Natural killer cell (primary cell): ENCODE data around the gene CMBL. TPM values are rescaled to one million over a fixed set of nuclear protein-coding genes. Genes with fewer than 3 reads are reported as not detected.

ENCODE experiments used
- ATAC-seq, 3 donors: fragments of 150-1000 bp in 2 of 3; fragments of 200-7000 bp in 1 of 3; cut with Tn5 transposase; 1 replicate in 1 of 3; 2 replicates in 2 of 3; pipeline ENCODE4 v1.10.0; 2021; ENCODE audit warnings: mild to moderate bottlenecking in 2 of 3, moderate library complexity in 2 of 3
- DNase-seq, 2 donors: peaks; one replicate each; pipeline versions ENCODE4 v3.0.0 to v3.0.0-alpha.2; 2013 to 2021; ENCODE audit warnings: mixed read lengths in 1 of 2
- H3K27ac ChIP-seq: one replicate; pipeline ENCODE4 v1.5.1; 2013; ENCODE audit warnings: mild to moderate bottlenecking, low read length
- H3K27me3 ChIP-seq: one replicate; pipeline ENCODE4 v1.6.1; 2013; ENCODE audit warnings: low read length; ENCODE audit not compliant: control insufficient read depth, insufficient read depth
- H3K36me3 ChIP-seq: one replicate; pipeline ENCODE4 v1.6.1; 2013; ENCODE audit warnings: low read length; ENCODE audit not compliant: control insufficient read depth, insufficient read depth
- H3K4me1 ChIP-seq: one replicate; pipeline ENCODE4 v1.6.1; 2013; ENCODE audit warnings: low read length; ENCODE audit not compliant: control insufficient read depth, insufficient read depth
- H3K4me3 ChIP-seq: one replicate; pipeline ENCODE4 v1.5.1; 2013; ENCODE audit warnings: low read length
- H3K9me3 ChIP-seq: one replicate; pipeline ENCODE4 v1.6.1; 2013; ENCODE audit warnings: low read length; ENCODE audit not compliant: control insufficient read depth, insufficient read depth
- H3K27ac Mint-ChIP-seq, 2 donors: one replicate each; pipeline ENCODE4 v1.8.0; 2022; ENCODE audit warnings: mild to moderate bottlenecking in 2 of 2, mixed read lengths in 2 of 2, moderate library complexity in 1 of 2
- H3K27me3 Mint-ChIP-seq, 2 donors: one replicate each; pipeline ENCODE4 v1.8.0; 2022; ENCODE audit warnings: low read depth in 2 of 2, mixed read lengths in 2 of 2
- H3K36me3 Mint-ChIP-seq: one replicate; pipeline ENCODE4 v1.8.0; 2022; ENCODE audit warnings: mixed read lengths
- H3K4me1 Mint-ChIP-seq, 2 donors: one replicate each; pipeline ENCODE4 v1.8.0; 2022; ENCODE audit warnings: mixed read lengths in 2 of 2
- H3K4me3 Mint-ChIP-seq: one replicate; pipeline ENCODE4 v1.8.0; 2022; ENCODE audit warnings: mild to moderate bottlenecking, moderate library complexity, mixed read lengths
- H3K9me3 Mint-ChIP-seq, 2 donors: one replicate each; pipeline ENCODE4 v1.8.0; 2022; ENCODE audit warnings: mixed read lengths in 2 of 2
- WGBS: methylation state at CpG from one replicate; pipeline ENCODE4 v1.1.7; 2013; ENCODE audit warnings: missing lambda C conversion rate; ENCODE audit not compliant: insufficient coverage; 5-methylcytosine and 5-hydroxymethylcytosine counted together
- intact Hi-C: fragments of 100-400 bp; cut with micrococcal nuclease; formaldehyde crosslinking; loops from one replicate; pipeline ENCODE4 v1.14.2; 2022
- total RNA-seq, 4 donors: library from RNA; stranded (reverse); fragments of 120-200 nt in 1 of 4; gene quantifications; one replicate each; pipeline versions ENCODE4 v1.2.3 to v1.2.4, GENCODE V29; 2013 to 2022
- TF ChIP-seq, protein P1 (sequence below): fragments of 200-600 bp; IDR thresholded peaks from one replicate; pipeline ENCODE4 v1.8.0; 2022; ENCODE audit warnings: antibody characterized with exemption

The CMBL gene
- total RNA-seq, 3 donors from 2014 or later (not counting 1 experiment from before 2014, with no cell fraction given) = 0.45 to 1.0 TPM; not detected in 1

DNA sequence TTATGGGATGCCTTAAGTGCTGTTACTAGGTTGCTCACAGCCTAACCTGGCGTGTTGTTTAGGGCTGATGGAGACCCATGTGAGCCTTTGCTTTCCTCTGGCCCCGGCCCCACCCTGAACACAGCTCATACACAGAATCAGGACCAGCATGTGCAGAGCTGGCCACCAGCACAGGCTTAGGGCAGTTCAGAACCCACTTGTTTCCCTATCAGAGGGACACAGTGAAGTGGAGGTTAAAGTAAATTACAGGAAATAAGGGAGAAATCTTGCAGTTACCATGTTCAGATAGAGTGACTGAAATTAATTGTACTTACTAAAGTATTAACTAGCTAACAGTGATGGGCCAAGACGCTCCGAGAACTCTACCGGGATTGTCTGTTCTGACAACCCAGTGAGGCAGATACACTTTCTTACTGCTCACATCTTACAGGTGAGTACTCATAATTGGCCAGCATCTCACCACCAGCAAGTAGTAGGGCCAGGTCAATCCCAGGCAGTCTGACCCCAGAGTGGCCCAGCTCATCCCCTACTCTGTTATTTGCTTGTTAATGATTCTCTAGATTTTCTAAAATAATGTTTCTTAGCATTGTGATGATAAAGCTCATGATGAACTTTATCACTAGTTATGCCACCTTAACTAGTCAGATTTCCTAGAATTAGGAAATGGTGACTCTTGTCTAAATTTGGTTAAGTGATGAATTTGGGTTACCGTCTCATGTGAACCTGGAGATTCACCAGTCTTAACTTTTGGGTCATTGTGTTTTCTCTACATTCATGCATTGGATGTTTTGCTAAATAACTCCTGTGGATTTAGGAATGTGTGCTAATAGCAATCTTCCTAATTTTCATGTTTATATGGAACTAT, 42.2 kb downstream of the CMBL start:
- no peaks in the 10 kb centered on the region for H3K9me3 ChIP-seq
- H3K9me3 Mint-ChIP-seq = no peaks in the 10 kb centered on the region
- 62% methylated on average over 6 of the region's 6 CpGs for WGBS
- no peaks in the 10 kb centered on the region for H3K27me3 Mint-ChIP-seq
- H3K27ac ChIP-seq = no peak overlapping the region
- TF ChIP-seq, protein P1, sequence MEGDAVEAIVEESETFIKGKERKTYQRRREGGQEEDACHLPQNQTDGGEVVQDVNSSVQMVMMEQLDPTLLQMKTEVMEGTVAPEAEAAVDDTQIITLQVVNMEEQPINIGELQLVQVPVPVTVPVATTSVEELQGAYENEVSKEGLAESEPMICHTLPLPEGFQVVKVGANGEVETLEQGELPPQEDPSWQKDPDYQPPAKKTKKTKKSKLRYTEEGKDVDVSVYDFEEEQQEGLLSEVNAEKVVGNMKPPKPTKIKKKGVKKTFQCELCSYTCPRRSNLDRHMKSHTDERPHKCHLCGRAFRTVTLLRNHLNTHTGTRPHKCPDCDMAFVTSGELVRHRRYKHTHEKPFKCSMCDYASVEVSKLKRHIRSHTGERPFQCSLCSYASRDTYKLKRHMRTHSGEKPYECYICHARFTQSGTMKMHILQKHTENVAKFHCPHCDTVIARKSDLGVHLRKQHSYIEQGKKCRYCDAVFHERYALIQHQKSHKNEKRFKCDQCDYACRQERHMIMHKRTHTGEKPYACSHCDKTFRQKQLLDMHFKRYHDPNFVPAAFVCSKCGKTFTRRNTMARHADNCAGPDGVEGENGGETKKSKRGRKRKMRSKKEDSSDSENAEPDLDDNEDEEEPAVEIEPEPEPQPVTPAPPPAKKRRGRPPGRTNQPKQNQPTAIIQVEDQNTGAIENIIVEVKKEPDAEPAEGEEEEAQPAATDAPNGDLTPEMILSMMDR = no peak
- no peaks in the 10 kb centered on the region for H3K27me3 ChIP-seq
- H3K4me3 ChIP-seq = no peak overlapping the region
- no peaks in the 10 kb centered on the region for H3K4me1 ChIP-seq
- H3K36me3 Mint-ChIP-seq = peaks cover 14% of the 10 kb centered on the region
- peaks cover 47% of the 10 kb centered on the region for H3K36me3 ChIP-seq
- H3K4me3 Mint-ChIP-seq = no peak overlapping the region
- intact Hi-C loops = no loop called here
- H3K4me1 Mint-ChIP-seq = no peaks in the 10 kb centered on the region
- ATAC-seq = no peak
- DNase-seq = no peak
- H3K27ac Mint-ChIP-seq = peak overlapping the region; percentile 14 to 29

- Mint-ChIP-seq H3K27me3 (no peaks in the 10 kb centered on the region), H3K36me3 (peaks cover 19% of the 10 kb centered on the region), H3K4me3 (no peak overlapping the region), H3K27ac (no peak overlapping the region), H3K9me3 (no peaks in the 10 kb centered on the region), H3K4me1 (peaks cover 5 to 6% of the 10 kb centered on the region in 2 donors)
- Histone ChIP-seq H3K27ac (no peak overlapping the region), H3K4me3 (no peak overlapping the region), H3K9me3 (no peaks in the 10 kb centered on the region), H3K4me1 (no peaks in the 10 kb centered on the region), H3K36me3 (peaks cover 56% of the 10 kb centered on the region), H3K27me3 (no peaks in the 10 kb centered on the region)
- DNase-seq (no peak), ATAC-seq (no peak)
- TF ChIP-seq, protein P1 = no peak
- 97% methylated on average over 2 of the region's 3 CpGs for WGBS
- intact Hi-C loops = no loop called here
Observed at GRCh38 chr5:10264604-10265003, 43.1 kb downstream of the CMBL start.

GRCh38 chr5:10262995-10263394, 44.7 kb downstream of the CMBL start:
- intact Hi-C loops = no loop called here
- Histone ChIP-seq H3K9me3 (no peaks in the 10 kb centered on the region), H3K27ac (no peak overlapping the region)

More at GRCh38 chr5:10262995-10263394, 44.7 kb downstream of the CMBL start:
- H3K4me1 ChIP-seq = no peaks in the 10 kb centered on the region
- DNase-seq (no peak), ATAC-seq (no peak)
- Mint-ChIP-seq H3K27ac (no peak overlapping the region), H3K36me3 (peaks cover 30% of the 10 kb centered on the region), H3K9me3 (no peaks in the 10 kb centered on the region), H3K27me3 (no peaks in the 10 kb centered on the region), H3K4me1 (peaks cover 7 to 11% of the 10 kb centered on the region in 2 donors), H3K4me3 (no peak overlapping the region)
- WGBS = 98% methylated on average over 11 of the region's 11 CpGs
- TF ChIP-seq, protein P1 = no peak
- no peaks in the 10 kb centered on the region for H3K27me3 ChIP-seq
- H3K4me3 ChIP-seq = no peak overlapping the region
- H3K36me3 ChIP-seq = peaks cover 72% of the 10 kb centered on the region
